ENCODE measurements around the gene SNED1. TPM values are rescaled to one million over a fixed set of nuclear protein-coding genes. Genes with fewer than 3 reads are reported as not detected.

The SNED1 gene
- total and polyA plus RNA-seq, 4 donors: 0.65 to 18.1 (median 2.8) TPM

DNA sequence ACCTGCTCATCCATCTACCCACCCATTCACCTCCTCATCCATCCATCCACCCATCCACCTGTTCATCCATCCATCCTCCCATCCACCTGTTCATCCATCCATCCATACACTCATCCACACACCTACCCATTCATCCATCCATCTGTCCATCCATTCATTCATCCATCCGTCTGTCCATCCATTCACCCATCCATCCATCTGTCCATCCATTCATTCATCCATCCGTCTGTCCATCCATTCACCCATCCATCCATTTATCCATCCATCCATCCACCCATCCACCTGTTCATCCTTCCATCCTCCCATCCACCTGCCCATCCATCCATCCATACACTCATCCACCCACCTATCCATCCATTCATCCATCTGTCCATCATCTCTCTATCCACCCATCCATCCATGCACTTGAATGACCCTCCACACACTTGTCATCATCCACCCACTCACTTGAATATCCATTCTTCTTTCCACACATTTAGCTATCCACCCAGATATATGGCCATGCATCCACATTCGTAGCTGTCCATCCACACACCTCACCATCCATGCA is 47.3 kb upstream of the SNED1 start:
- Histone ChIP-seq H3K27me3 (ENCODE audit: control insufficient read depth in 4 of 4, insufficient read depth in 4 of 4, low read length in 3 of 4) (no peaks in the 10 kb centered on the region), H3K36me3 (ENCODE audit: control insufficient read depth in 4 of 4, insufficient read depth in 3 of 4, low read depth in 1 of 4, low read length in 3 of 4) (no peaks in the 10 kb centered on the region), H3K27ac (ENCODE audit: low read depth in 1 of 2, low read length in 2 of 2) (no peak overlapping the region), H3K4me3 (ENCODE audit: low read depth in 1 of 3, low read length in 3 of 3) (no peak overlapping the region), H3K4me1 (ENCODE audit: control insufficient read depth in 4 of 4, insufficient read depth in 4 of 4, low read length in 3 of 4) (no peaks in the 10 kb centered on the region), H3K9me3 (ENCODE audit: control insufficient read depth in 4 of 4, low read length in 3 of 4) (no peaks in the 10 kb centered on the region), H3K9ac (ENCODE audit: low read depth in 1 of 2, low read length in 2 of 2) (no peak overlapping the region)
- TF ChIP-seq FOXA2 (IDR thresholded peaks at IDR 0.05) (no peak), YY1 (IDR thresholded peaks at IDR 0.05) (no peak), TAF1 (conservative IDR thresholded peaks at IDR 0.05) (no peak), CTCF (IDR thresholded peaks at IDR 0.05; ENCODE audit: low read depth, low read length, missing input control) (no peak), GABPA (IDR thresholded peaks at IDR 0.05 in 1 of 2, conservative IDR thresholded peaks at IDR 0.05 in 1 of 2) (no peak), FOXA1 (IDR thresholded peaks at IDR 0.05) (no peak), RXRA (IDR thresholded peaks at IDR 0.05) (no peak), ZBTB33 (IDR thresholded peaks at IDR 0.05) (no peak), MAX (IDR thresholded peaks at IDR 0.05) (no peak), JUND (IDR thresholded peaks at IDR 0.05) (no peak), NR2F2 (IDR thresholded peaks at IDR 0.05) (no peak), HNF4G (IDR thresholded peaks at IDR 0.05) (no peak), EGR1 (IDR thresholded peaks at IDR 0.05; ENCODE audit: low read depth in 2 of 2) (no peak), SP1 (IDR thresholded peaks at IDR 0.05) (no peak), HNF4A (conservative IDR thresholded peaks at IDR 0.05) (no peak), RAD21 (IDR thresholded peaks at IDR 0.05) (no peak)
- TF ChIP-seq, protein P1, sequence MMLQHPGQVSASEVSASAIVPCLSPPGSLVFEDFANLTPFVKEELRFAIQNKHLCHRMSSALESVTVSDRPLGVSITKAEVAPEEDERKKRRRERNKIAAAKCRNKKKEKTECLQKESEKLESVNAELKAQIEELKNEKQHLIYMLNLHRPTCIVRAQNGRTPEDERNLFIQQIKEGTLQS (IDR thresholded peaks at IDR 0.05): no peak
- TF ChIP-seq, protein P2, sequence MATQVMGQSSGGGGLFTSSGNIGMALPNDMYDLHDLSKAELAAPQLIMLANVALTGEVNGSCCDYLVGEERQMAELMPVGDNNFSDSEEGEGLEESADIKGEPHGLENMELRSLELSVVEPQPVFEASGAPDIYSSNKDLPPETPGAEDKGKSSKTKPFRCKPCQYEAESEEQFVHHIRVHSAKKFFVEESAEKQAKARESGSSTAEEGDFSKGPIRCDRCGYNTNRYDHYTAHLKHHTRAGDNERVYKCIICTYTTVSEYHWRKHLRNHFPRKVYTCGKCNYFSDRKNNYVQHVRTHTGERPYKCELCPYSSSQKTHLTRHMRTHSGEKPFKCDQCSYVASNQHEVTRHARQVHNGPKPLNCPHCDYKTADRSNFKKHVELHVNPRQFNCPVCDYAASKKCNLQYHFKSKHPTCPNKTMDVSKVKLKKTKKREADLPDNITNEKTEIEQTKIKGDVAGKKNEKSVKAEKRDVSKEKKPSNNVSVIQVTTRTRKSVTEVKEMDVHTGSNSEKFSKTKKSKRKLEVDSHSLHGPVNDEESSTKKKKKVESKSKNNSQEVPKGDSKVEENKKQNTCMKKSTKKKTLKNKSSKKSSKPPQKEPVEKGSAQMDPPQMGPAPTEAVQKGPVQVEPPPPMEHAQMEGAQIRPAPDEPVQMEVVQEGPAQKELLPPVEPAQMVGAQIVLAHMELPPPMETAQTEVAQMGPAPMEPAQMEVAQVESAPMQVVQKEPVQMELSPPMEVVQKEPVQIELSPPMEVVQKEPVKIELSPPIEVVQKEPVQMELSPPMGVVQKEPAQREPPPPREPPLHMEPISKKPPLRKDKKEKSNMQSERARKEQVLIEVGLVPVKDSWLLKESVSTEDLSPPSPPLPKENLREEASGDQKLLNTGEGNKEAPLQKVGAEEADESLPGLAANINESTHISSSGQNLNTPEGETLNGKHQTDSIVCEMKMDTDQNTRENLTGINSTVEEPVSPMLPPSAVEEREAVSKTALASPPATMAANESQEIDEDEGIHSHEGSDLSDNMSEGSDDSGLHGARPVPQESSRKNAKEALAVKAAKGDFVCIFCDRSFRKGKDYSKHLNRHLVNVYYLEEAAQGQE (IDR thresholded peaks at IDR 0.05): no peak
- no peak for DNase-seq (ENCODE audit: low spot score)
- WGBS: 83% methylated on average over 3 of the region's 3 CpGs
